ENCODE results near the gene PLXNA2. TPM values are rescaled to one million over a fixed set of nuclear protein-coding genes. Genes with fewer than 3 reads are reported as not detected.

The PLXNA2 gene
- total RNA-seq, 1 experiment from 2014 or later, result 0.89 TPM

- no peak for TF ChIP-seq EZH2 (IDR thresholded peaks at IDR 0.05)
Observed at GRCh38 chr1:208029381-208030287, 214.6 kb downstream of the PLXNA2 start (continued).

DNA sequence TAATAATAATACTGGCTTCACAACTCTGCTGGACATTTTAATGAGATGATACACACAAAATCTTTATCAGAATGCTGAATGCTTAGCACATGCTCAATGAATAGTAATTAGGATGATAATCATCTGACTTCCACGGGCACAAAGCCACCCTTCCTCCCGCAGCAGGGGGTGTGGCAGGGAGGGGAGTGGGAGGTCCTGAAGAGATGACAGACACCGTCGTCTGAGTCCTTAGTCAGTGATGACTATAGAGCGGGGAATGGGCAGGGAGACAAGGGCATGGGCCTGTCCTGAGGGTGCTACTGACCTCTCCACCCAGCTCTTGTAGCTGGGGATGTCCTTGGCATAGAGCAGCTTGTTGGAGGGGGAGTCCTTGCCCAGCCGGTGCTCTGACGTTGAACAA, 215.7 kb downstream of the PLXNA2 start:
- peaks cover 11% of the 10 kb centered on the region; the same call in 1 of the 2 replicates for H3K27me3 ChIP-seq (ENCODE audit: insufficient read depth, low read length)
- ATAC-seq, result no peak
- BruUV-seq (replicated peaks), result no TSS peak
- no peaks in the 10 kb centered on the region for H3K9me2 ChIP-seq (ENCODE audit: insufficient read depth)
- CTCF ChIA-PET, result no interaction called here
- TF ChIP-seq RAD21 (IDR thresholded peaks at IDR 0.05; ENCODE audit: low read depth) (no peak), SRF (IDR thresholded peaks at IDR 0.05; ENCODE audit: low read depth) (no peak), YY1 (IDR thresholded peaks at IDR 0.05; ENCODE audit: extremely low read depth, insufficient replicate concordance, low read depth, low read length) (no peak), EGR1 (IDR thresholded peaks at IDR 0.05; ENCODE audit: low read depth) (no peak), CTCF (IDR thresholded peaks at IDR 0.05 in 2 of 3, conservative IDR thresholded peaks at IDR 0.05 in 1 of 3; ENCODE audit: borderline replicate concordance in 1 of 3, insufficient read depth in 1 of 3, low read depth in 2 of 3, low read length in 2 of 3) (no peak)
- TF ChIP-seq, protein P1, sequence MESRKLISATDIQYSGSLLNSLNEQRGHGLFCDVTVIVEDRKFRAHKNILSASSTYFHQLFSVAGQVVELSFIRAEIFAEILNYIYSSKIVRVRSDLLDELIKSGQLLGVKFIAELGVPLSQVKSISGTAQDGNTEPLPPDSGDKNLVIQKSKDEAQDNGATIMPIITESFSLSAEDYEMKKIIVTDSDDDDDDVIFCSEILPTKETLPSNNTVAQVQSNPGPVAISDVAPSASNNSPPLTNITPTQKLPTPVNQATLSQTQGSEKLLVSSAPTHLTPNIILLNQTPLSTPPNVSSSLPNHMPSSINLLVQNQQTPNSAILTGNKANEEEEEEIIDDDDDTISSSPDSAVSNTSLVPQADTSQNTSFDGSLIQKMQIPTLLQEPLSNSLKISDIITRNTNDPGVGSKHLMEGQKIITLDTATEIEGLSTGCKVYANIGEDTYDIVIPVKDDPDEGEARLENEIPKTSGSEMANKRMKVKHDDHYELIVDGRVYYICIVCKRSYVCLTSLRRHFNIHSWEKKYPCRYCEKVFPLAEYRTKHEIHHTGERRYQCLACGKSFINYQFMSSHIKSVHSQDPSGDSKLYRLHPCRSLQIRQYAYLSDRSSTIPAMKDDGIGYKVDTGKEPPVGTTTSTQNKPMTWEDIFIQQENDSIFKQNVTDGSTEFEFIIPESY (IDR thresholded peaks at IDR 0.05; ENCODE audit: extremely low read depth, insufficient replicate concordance, low read length), result no peak
- POLR2A ChIA-PET, result no interaction called here
- no peaks in the 10 kb centered on the region for H3K79me2 ChIP-seq (ENCODE audit: insufficient read depth, low read length)
- no peaks in the 10 kb centered on the region for H4K20me1 ChIP-seq (ENCODE audit: insufficient read depth)
- H3K27ac ChIP-seq (ENCODE audit: low read depth, low read length), result no peak overlapping the region
- H3K4me3 ChIP-seq (replicated peaks in 1 of 2; ENCODE audit: low read depth in 1 of 2, low read length in 2 of 2), result no peak overlapping the region
- DNase-seq (ENCODE audit: low read depth, low spot score), result no peak
- intact Hi-C loops (cut with micrococcal nuclease), result no loop called here
- no peaks in the 10 kb centered on the region for H3K36me3 ChIP-seq (ENCODE audit: control insufficient read depth in 1 of 2, insufficient read depth in 2 of 2, low read length in 2 of 2)
- RAD21 ChIA-PET (ENCODE audit: low non-redundant PET in 1 of 2, low total read pairs in 2 of 2, uncharacterized antibody in 2 of 2, unreplicated experiment in 2 of 2), result no interaction called here
- H3K9me3 ChIP-seq (ENCODE audit: control insufficient read depth in 1 of 2, insufficient read depth in 1 of 2, low read depth in 1 of 2, low read length in 2 of 2), result no peaks in the 10 kb centered on the region
- no peak overlapping the region for H3K4me2 ChIP-seq (ENCODE audit: low read length)
- H3K9ac ChIP-seq (ENCODE audit: low read length), result no peak overlapping the region
- H3K4me1 ChIP-seq (ENCODE audit: control insufficient read depth in 1 of 2, insufficient read depth in 2 of 2, low read length in 2 of 2), result no peaks in the 10 kb centered on the region
- no peak overlapping the region for H2AFZ ChIP-seq (ENCODE audit: low read depth, low read length, poor library complexity, severe bottlenecking)

Measured in HCT116 (cell line).